Hepatocyte (in vitro differentiated cells): ENCODE data around the gene SEMG2.

Experiments used
- EZH2 ChIP-seq: fragments of 200-600 bp; sonication (generic); IDR thresholded peaks from 2 replicates; pipeline ENCODE4 v1.6.1; 2016; ENCODE audit warnings: antibody characterized with exemption, mild to moderate bottlenecking, borderline replicate concordance
- EZH2phosphoT487 ChIP-seq: fragments of 200-600 bp; sonication (generic); IDR thresholded peaks from one replicate; pipeline ENCODE4 v1.6.1; 2018; ENCODE audit warnings: antibody characterized with exemption, mild to moderate bottlenecking, low read depth, moderate library complexity; ENCODE audit not compliant: unreplicated experiment, severe bottlenecking
- TF ChIP-seq, protein P1 (sequence below): fragments of 200-600 bp; sonication (generic); IDR thresholded peaks from 2 replicates; pipeline ENCODE4 v1.5.1; 2016; ENCODE audit warnings: antibody characterized with exemption, mild to moderate bottlenecking; ENCODE audit not compliant: poor library complexity

DNA sequence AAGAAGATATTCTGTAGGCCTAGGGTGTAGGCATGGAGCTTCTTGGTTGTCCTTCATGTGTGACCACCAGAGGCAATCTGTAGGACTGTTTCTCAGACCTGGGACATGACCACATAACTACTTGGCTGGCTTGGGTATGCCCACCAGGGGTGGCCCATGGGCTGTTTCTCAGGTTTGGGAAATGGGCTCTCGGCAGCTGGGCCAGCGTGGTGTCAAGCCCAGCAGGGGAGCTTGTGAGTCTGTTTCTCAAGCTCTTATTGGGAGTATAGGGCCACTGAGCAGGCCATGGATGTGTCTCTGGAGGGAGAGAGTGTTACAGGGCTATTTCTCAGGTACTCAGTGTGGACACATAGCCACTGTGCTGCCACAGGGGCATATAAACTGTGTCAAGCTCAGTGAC is 2.5 kb upstream of the SEMG2 start:
- TF ChIP-seq, protein P1, sequence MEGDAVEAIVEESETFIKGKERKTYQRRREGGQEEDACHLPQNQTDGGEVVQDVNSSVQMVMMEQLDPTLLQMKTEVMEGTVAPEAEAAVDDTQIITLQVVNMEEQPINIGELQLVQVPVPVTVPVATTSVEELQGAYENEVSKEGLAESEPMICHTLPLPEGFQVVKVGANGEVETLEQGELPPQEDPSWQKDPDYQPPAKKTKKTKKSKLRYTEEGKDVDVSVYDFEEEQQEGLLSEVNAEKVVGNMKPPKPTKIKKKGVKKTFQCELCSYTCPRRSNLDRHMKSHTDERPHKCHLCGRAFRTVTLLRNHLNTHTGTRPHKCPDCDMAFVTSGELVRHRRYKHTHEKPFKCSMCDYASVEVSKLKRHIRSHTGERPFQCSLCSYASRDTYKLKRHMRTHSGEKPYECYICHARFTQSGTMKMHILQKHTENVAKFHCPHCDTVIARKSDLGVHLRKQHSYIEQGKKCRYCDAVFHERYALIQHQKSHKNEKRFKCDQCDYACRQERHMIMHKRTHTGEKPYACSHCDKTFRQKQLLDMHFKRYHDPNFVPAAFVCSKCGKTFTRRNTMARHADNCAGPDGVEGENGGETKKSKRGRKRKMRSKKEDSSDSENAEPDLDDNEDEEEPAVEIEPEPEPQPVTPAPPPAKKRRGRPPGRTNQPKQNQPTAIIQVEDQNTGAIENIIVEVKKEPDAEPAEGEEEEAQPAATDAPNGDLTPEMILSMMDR: no peak
- TF ChIP-seq EZH2phosphoT487: no peak
- no peak for TF ChIP-seq EZH2
